SK-MEL-5 (cell line): ENCODE results near the gene PSMF1. TPM values are rescaled to one million over a fixed set of nuclear protein-coding genes. Genes with fewer than 3 reads are reported as not detected.
A peak's percentile ranks its signal among the peaks of the same experiment; 100 is the strongest.
"Not testable (repeated sequence)": the region's sequence is repeated elsewhere in the genome, so short reads cannot be mapped to it uniquely, and the experiment has no call there.

Source experiments
- DNase-seq: peaks from one replicate; pipeline ENCODE4 v3.0.0-alpha.2; 2016; ENCODE audit warnings: low read depth, low spot score
- in situ Hi-C: cut with HindIII; loops from 2 replicates; pipeline ENCODE4 v1.10.0; 2016; ENCODE audit warnings: low sequenced_read_pairs, high pct_unique_total_duplicates, low pct_unique_long_range_greater_than_20kb
- total RNA-seq: library from RNA; depleted of rRNA; stranded (reverse); fragments of >200 nt; shearing (Covaris generic); gene quantifications from 2 replicates; pipeline ENCODE4 v1.2.3, GENCODE V29; 2014

Gene PSMF1
- total RNA-seq, 1 experiment from 2014 or later = 54.2 TPM

GRCh38 chr20:1118004-1118335 is 432 bp upstream of the PSMF1 start:
- DNase-seq = no peak
- in situ Hi-C loops = no loop called here

GRCh38 chr20:1119128-1119505 is 715 bp downstream of the PSMF1 start:
- no peak for DNase-seq
- in situ Hi-C loops = no loop called here

- DNase-seq = no peak
- in situ Hi-C loops = no loop called here
These were observed 1.1 kb downstream of the PSMF1 start for GRCh38 chr20:1119524-1119923.

- no peak for DNase-seq
- in situ Hi-C loops = no loop called here
These were observed 3.0 kb downstream of the PSMF1 start for GRCh38 chr20:1121429-1121828.

- peak; percentile 23 for DNase-seq
- in situ Hi-C loops = no loop called here
These were observed 4.2 kb downstream of the PSMF1 start for GRCh38 chr20:1122388-1123315.

GRCh38 chr20:1123666-1124065 is 5.3 kb downstream of the PSMF1 start:
- in situ Hi-C loops = no loop called here
- DNase-seq = no peak

- in situ Hi-C loops = no loop called here
- no peak for DNase-seq
These were observed 6.0 kb downstream of the PSMF1 start for GRCh38 chr20:1124421-1124820.

GRCh38 chr20:1125277-1125676 is 6.9 kb downstream of the PSMF1 start:
- in situ Hi-C loops = no loop called here
- DNase-seq = no peak

GRCh38 chr20:1127840-1128239 is 9.4 kb downstream of the PSMF1 start:
- in situ Hi-C loops = no loop called here

GRCh38 chr20:1130058-1130694 is 11.8 kb downstream of the PSMF1 start:
- no peak for DNase-seq
- in situ Hi-C loops = no loop called here

More at GRCh38 chr20:1127840-1128239, 9.4 kb downstream of the PSMF1 start:
- DNase-seq = no peak

GRCh38 chr20:1130847-1131246 is 12.4 kb downstream of the PSMF1 start:
- in situ Hi-C loops = no loop called here

GRCh38 chr20:1131354-1131753 is 13.0 kb downstream of the PSMF1 start:
- no peak for DNase-seq
- in situ Hi-C loops = no loop called here

More at GRCh38 chr20:1130847-1131246, 12.4 kb downstream of the PSMF1 start:
- no peak for DNase-seq

- DNase-seq = no peak
- in situ Hi-C loops = no loop called here
These were observed 16.0 kb downstream of the PSMF1 start for GRCh38 chr20:1134355-1134754.

- DNase-seq = no peak
- in situ Hi-C loops = no loop called here
These were observed 16.4 kb downstream of the PSMF1 start for GRCh38 chr20:1134836-1135235.

GRCh38 chr20:1137236-1137635 is 18.8 kb downstream of the PSMF1 start:
- DNase-seq = no peak
- in situ Hi-C loops = no loop called here

GRCh38 chr20:1144401-1145172 is 26.2 kb downstream of the PSMF1 start:
- peak; percentile 62 for DNase-seq
- in situ Hi-C loops = no loop called here

GRCh38 chr20:1146957-1147356 is 28.6 kb downstream of the PSMF1 start:
- DNase-seq = no peak
- in situ Hi-C loops = no loop called here

GRCh38 chr20:1149812-1150211 is 31.4 kb downstream of the PSMF1 start:
- DNase-seq, in situ Hi-C loops: not testable (repeated sequence)
